ENCODE measurements around the gene ARHGEF2.
A peak's percentile ranks its signal among the peaks of the same experiment; 100 is the strongest.

The ARHGEF2 gene

GRCh38 chr1:156021093-156021428 lies 42.7 kb upstream of the ARHGEF2 start:
- Histone ChIP-seq H3K27ac (peak overlapping the region; percentile 87), H3K27me3 (peaks cover 14% of the 10 kb centered on the region), H3K4me3 (ENCODE audit: low read depth in 1 of 2, low read length in 1 of 2) (peak overlapping the region; percentile 73 to 93), H3K4me1 (ENCODE audit: control insufficient read depth in 1 of 2, insufficient read depth in 1 of 2, low read depth in 1 of 2, low read length in 1 of 2) (peaks cover 21 to 22% of the 10 kb centered on the region in 2 experiments), H3K36me3 (peaks cover 31% of the 10 kb centered on the region), H3K9me3 (no peaks in the 10 kb centered on the region)
- no peak for TF ChIP-seq CTCF (IDR thresholded peaks at IDR 0.05)

DNA sequence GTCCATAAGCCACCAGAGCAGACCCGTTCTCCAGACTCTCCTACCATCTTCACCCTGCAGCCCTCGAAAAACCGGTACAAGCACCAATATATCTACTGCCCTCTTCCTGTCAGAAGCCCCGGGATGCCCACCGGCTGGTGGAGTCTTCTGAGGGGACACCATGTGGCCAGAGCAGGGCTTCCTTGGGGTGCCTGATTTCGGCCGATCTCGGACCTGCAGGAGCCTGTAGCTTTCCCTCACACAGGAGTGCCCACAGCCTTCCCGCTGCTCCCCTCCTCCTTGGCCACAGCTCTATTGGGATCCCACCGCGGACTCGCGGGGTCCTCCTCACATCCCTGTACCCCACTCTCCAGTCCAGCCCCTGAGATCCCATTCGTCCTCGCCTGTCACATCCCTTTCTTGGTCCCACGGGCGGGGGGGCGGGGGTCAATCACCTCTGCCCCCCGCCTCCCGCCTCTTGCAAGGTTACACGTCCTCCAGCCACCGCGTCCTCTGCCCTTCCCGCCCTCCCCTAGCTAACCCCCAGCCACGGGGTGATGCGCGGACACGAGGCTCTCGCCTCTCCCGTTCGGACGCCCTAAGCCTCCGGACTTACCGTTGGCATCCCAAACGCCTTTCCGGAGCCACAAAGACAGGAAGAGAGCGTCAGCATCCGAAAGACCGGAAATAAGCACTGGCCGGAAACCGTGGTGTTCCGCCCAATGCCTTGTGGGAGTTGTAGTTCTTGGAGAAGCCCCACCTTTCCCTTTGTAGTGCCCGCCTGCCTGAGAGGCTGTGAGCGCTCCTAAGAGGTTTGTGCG lies 42.1 kb upstream of the ARHGEF2 start, which contains the start of gene SSR2:
SSR2 (minus strand) TSS at position 659 of the 800 bp plus-strand sequence. CDS start 784 bp downstream, outside the sequence.
- Histone ChIP-seq H3K9me3 (no peaks in the 10 kb centered on the region), H3K27me3 (peaks cover 12% of the 10 kb centered on the region), H3K27ac (peak within 1 kb of the TSS; percentile 87), H3K36me3 (peaks cover 37% of the 10 kb centered on the region), H3K4me3 (ENCODE audit: low read depth in 1 of 2, low read length in 1 of 2) (peak within 1 kb of the TSS; percentile 73 to 93), H3K4me1 (ENCODE audit: control insufficient read depth in 1 of 2, insufficient read depth in 1 of 2, low read depth in 1 of 2, low read length in 1 of 2) (peaks cover 21 to 22% of the 10 kb centered on the region in 2 experiments)
- no peak for TF ChIP-seq CTCF (IDR thresholded peaks at IDR 0.05)

GRCh38 chr1:156019946-156020292 lies 41.6 kb upstream of the ARHGEF2 start:
- H3K4me1 ChIP-seq (ENCODE audit: control insufficient read depth in 1 of 2, insufficient read depth in 1 of 2, low read depth in 1 of 2, low read length in 1 of 2) = peaks cover 21 to 22% of the 10 kb centered on the region in 2 experiments
- H3K36me3 ChIP-seq = peaks cover 40% of the 10 kb centered on the region
- no peak for TF ChIP-seq CTCF (IDR thresholded peaks at IDR 0.05)
- H3K9me3 ChIP-seq = no peaks in the 10 kb centered on the region
- peak overlapping the region; percentile 73 to 93 for H3K4me3 ChIP-seq (ENCODE audit: low read depth in 1 of 2, low read length in 1 of 2)
- H3K27me3 ChIP-seq = peaks cover 7% of the 10 kb centered on the region
- H3K27ac ChIP-seq = peak overlapping the region; percentile 87

DNA sequence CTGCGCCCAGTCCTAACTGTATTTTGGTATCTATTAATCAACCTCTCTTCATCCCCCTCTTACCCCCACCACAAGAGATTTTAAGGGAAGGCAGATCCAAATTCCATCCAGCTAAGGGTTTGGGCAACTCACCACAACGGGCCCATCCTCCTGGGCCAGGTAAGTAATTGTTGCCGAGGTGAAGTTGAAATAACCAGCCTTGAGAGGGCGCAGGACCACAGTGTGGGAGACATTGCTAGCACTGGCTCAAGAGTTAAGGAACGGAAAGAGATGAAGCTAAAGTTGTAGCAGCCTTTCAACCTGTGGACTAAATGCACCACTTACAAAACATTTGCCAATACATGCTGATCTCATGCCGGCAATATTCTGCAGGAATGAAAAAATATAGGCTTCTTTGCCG lies 36.5 kb upstream of the ARHGEF2 start:
- Histone ChIP-seq H3K27me3 (no peaks in the 10 kb centered on the region), H3K36me3 (peaks cover 91% of the 10 kb centered on the region), H3K27ac (no peak overlapping the region), H3K9me3 (no peaks in the 10 kb centered on the region), H3K4me3 (ENCODE audit: low read depth in 1 of 2, low read length in 1 of 2) (no peak overlapping the region), H3K4me1 (ENCODE audit: control insufficient read depth in 1 of 2, insufficient read depth in 1 of 2, low read depth in 1 of 2, low read length in 1 of 2) (peaks cover 11 to 12% of the 10 kb centered on the region in 2 experiments)
- TF ChIP-seq CTCF (IDR thresholded peaks at IDR 0.05) = no peak

- H3K27me3 ChIP-seq = no peaks in the 10 kb centered on the region
- H3K27ac ChIP-seq = no peak overlapping the region
- H3K4me1 ChIP-seq (ENCODE audit: control insufficient read depth in 1 of 2, insufficient read depth in 1 of 2, low read depth in 1 of 2, low read length in 1 of 2) = no peaks in the 10 kb centered on the region
- no peak for TF ChIP-seq CTCF (IDR thresholded peaks at IDR 0.05)
- H3K4me3 ChIP-seq (ENCODE audit: low read depth in 1 of 2, low read length in 1 of 2) = no peak overlapping the region
- peaks cover 94% of the 10 kb centered on the region for H3K36me3 ChIP-seq
- no peaks in the 10 kb centered on the region for H3K9me3 ChIP-seq
These were observed 33.9 kb upstream of the ARHGEF2 start for GRCh38 chr1:156012051-156012817.

Data from neutrophil (primary cell).